Lung (tissue), 12 donors: ENCODE data around the gene GRHL1. TPM values are rescaled to one million over a fixed set of nuclear protein-coding genes. Genes with fewer than 3 reads are reported as not detected.
A peak's percentile ranks its signal among the peaks of the same experiment; 100 is the strongest.
"Not testable (repeated sequence)": the region's sequence is repeated elsewhere in the genome, so short reads cannot be mapped to it uniquely, and the experiment has no call there.

ENCODE experiments used
- ATAC-seq: fragments of 200-7000 bp; cut with Tn5 transposase; one replicate; pipeline ENCODE4 v1.9.1; 2020; ENCODE audit warnings: moderate number of reproducible peaks; ENCODE audit not compliant: insufficient read depth, low FRiP score
- DNase-seq, 3 donors: peaks; one replicate each; pipeline ENCODE4 v3.0.0-alpha.2; 2013 to 2017
- H3K27ac ChIP-seq, 2 donors: one replicate each; pipeline ENCODE4 v1.5.1; 2013; ENCODE audit warnings: mild to moderate bottlenecking in 2 of 2, moderate library complexity in 2 of 2, control low read depth in 1 of 2, inconsistent platforms in 1 of 2, low read depth in 1 of 2, low read length in 1 of 2
- H3K27me3 ChIP-seq, 3 donors: one replicate each; pipeline ENCODE4 v1.5.1; 2013; ENCODE audit warnings: low read length in 2 of 3; ENCODE audit not compliant: control insufficient read depth in 3 of 3, insufficient read depth in 3 of 3
- H3K36me3 ChIP-seq, 4 donors: one replicate each; pipeline ENCODE4 v1.5.1; 2013; ENCODE audit warnings: low read length in 4 of 4, mild to moderate bottlenecking in 1 of 4, moderate library complexity in 1 of 4; ENCODE audit not compliant: control insufficient read depth in 4 of 4, insufficient read depth in 4 of 4
- H3K4me1 ChIP-seq, 5 donors: one replicate each; pipeline ENCODE4 v1.5.1; 2013; ENCODE audit warnings: low read length in 5 of 5, mild to moderate bottlenecking in 2 of 5, moderate library complexity in 1 of 5; ENCODE audit not compliant: control insufficient read depth in 5 of 5, insufficient read depth in 5 of 5
- H3K4me3 ChIP-seq: one replicate; pipeline ENCODE4 v1.5.1; 2013; ENCODE audit warnings: mild to moderate bottlenecking, control low read depth, moderate library complexity
- H3K9ac ChIP-seq, 2 donors: one replicate each; pipeline ENCODE4 v1.5.1; 2013; ENCODE audit warnings: low read length in 2 of 2, control low read depth in 1 of 2; ENCODE audit not compliant: insufficient read depth in 1 of 2
- H3K9me3 ChIP-seq, 4 donors: one replicate each; pipeline ENCODE4 v1.5.1; 2013; ENCODE audit warnings: low read length in 3 of 4, mild to moderate bottlenecking in 1 of 4, moderate library complexity in 1 of 4; ENCODE audit not compliant: control insufficient read depth in 4 of 4, insufficient read depth in 3 of 4
- CTCF ChIP-seq: IDR thresholded peaks from 2 replicates; pipeline ENCODE4 v1.5.1; 2012; ENCODE audit warnings: mild to moderate bottlenecking; ENCODE audit errors: control extremely low read depth, extremely low read depth
- WGBS, 2 donors: extraction: QIAGEN DNeasy Blood & Tissue Kit; methylation state at CpG; one replicate each; pipeline ENCODE4 v1.1.7; 2013; 5-methylcytosine and 5-hydroxymethylcytosine counted together
- polyA plus RNA-seq, 2 donors: library from polyadenylated mRNA; stranded (reverse); fragments of 200-250 nt; gene quantifications; one replicate each; pipeline ENCODE4 v1.2.1, GENCODE V29; 2013
- total RNA-seq, 2 donors: library from RNA; depleted of rRNA in 1 of 2; stranded (reverse); fragments of >200 nt in 1 of 2; gene quantifications; one replicate each; pipeline ENCODE4 v1.2.1, GENCODE V29; 2014 to 2021
- donor health status: control.
- donor health status: control.
- donor health status: Bipolar disorder and iron deficiency.
- donor health status: healthy.
- donor health status: DM: yes; HTN: yes; CAD: no.

GRHL1 gene
- total and polyA plus RNA-seq, 4 donors, result 1.8 to 13.6 (median 5.6) TPM

GRCh38 chr2:10009811-10010781 lies 58.6 kb downstream of the GRHL1 start:
- Histone ChIP-seq H3K4me3 (no peak overlapping the region), H3K27ac (peak overlapping the region; percentile 44 to 51), H3K9me3 (no peaks in the 10 kb centered on the region), H3K9ac (no peak overlapping the region), H3K4me1 (peaks cover 0 to 20% (median 5%) of the 10 kb centered on the region in 5 donors), H3K27me3 (peaks cover 0 to 4% (median 0%) of the 10 kb centered on the region in 3 donors), H3K36me3 (no peaks in the 10 kb centered on the region)
- DNase-seq (peak in 2 of 3 donors; percentile 49 to 56), ATAC-seq (peak; percentile 19)
- TF ChIP-seq CTCF, result no peak
- 67 to 88% methylated on average over 32 to 36 of the region's 36 CpGs for WGBS, 2 donors

GRCh38 chr2:10010861-10011605 lies 59.5 kb downstream of the GRHL1 start:
- peaks cover 0 to 20% (median 5%) of the 10 kb centered on the region in 5 donors for H3K4me1 ChIP-seq
- H3K36me3 ChIP-seq, ATAC-seq, H3K27ac ChIP-seq, H3K4me3 ChIP-seq, H3K9ac ChIP-seq, DNase-seq, H3K9me3 ChIP-seq, H3K27me3 ChIP-seq: not testable (repeated sequence)
- WGBS, 2 donors, result 96 to 97% methylated on average over 52 of the region's 52 CpGs

GRCh38 chr2:10011606-10012325 lies 60.3 kb downstream of the GRHL1 start:
- peaks cover 0 to 16% (median 5%) of the 10 kb centered on the region in 5 donors for H3K4me1 ChIP-seq
- not testable (repeated sequence) for H3K9me3 ChIP-seq, DNase-seq, H3K36me3 ChIP-seq, H3K27me3 ChIP-seq, H3K4me3 ChIP-seq, H3K9ac ChIP-seq, H3K27ac ChIP-seq, ATAC-seq
- 96% methylated on average over 61 of the region's 61 CpGs for WGBS, 2 donors

- peaks cover 0 to 15% (median 5%) of the 10 kb centered on the region in 5 donors for H3K4me1 ChIP-seq
- not testable (repeated sequence) for H3K4me3 ChIP-seq, H3K27me3 ChIP-seq, H3K9me3 ChIP-seq, H3K9ac ChIP-seq, H3K36me3 ChIP-seq, H3K27ac ChIP-seq, ATAC-seq, DNase-seq
- 96% methylated on average over 37 of the region's 37 CpGs for WGBS, 2 donors
Observed at GRCh38 chr2:10012366-10012962, 61.0 kb downstream of the GRHL1 start.
